ENCODE measurements around the gene PCDH9.
A peak's percentile ranks its signal among the peaks of the same experiment; 100 is the strongest.

Gene PCDH9

GRCh38 chr13:66661336-66661735 lies 568.8 kb downstream of the PCDH9 start:
- no peak for DNase-seq (ENCODE audit: low read depth)
- TF ChIP-seq CTCF (conservative IDR thresholded peaks at IDR 0.05; ENCODE audit: control insufficient read depth, insufficient read depth, low read depth, low read length) = no peak
- H3K4me3 ChIP-seq (ENCODE audit: control insufficient read depth, low read depth, low read length) = no peak overlapping the region

GRCh38 chr13:66660468-66660813 lies 569.7 kb downstream of the PCDH9 start:
- no peak for DNase-seq (ENCODE audit: low read depth)
- H3K4me3 ChIP-seq (ENCODE audit: control insufficient read depth, low read depth, low read length) = no peak overlapping the region
- no peak for TF ChIP-seq CTCF (conservative IDR thresholded peaks at IDR 0.05; ENCODE audit: control insufficient read depth, insufficient read depth, low read depth, low read length)

GRCh38 chr13:66659701-66660467 lies 570.3 kb downstream of the PCDH9 start:
- no peak overlapping the region for H3K4me3 ChIP-seq (ENCODE audit: control insufficient read depth, low read depth, low read length)
- peak; percentile 85 for DNase-seq (ENCODE audit: low read depth)
- no peak for TF ChIP-seq CTCF (conservative IDR thresholded peaks at IDR 0.05; ENCODE audit: control insufficient read depth, insufficient read depth, low read depth, low read length)

GRCh38 chr13:66659286-66659685 lies 570.9 kb downstream of the PCDH9 start:
- no peak for TF ChIP-seq CTCF (conservative IDR thresholded peaks at IDR 0.05; ENCODE audit: control insufficient read depth, insufficient read depth, low read depth, low read length)
- no peak overlapping the region for H3K4me3 ChIP-seq (ENCODE audit: control insufficient read depth, low read depth, low read length)
- DNase-seq (ENCODE audit: low read depth) = peak; percentile 40

GRCh38 chr13:66657165-66657881 lies 572.8 kb downstream of the PCDH9 start:
- H3K4me3 ChIP-seq (ENCODE audit: control insufficient read depth, low read depth, low read length) = no peak overlapping the region
- TF ChIP-seq CTCF (conservative IDR thresholded peaks at IDR 0.05; ENCODE audit: control insufficient read depth, insufficient read depth, low read depth, low read length) = no peak
- peak; percentile 99 for DNase-seq (ENCODE audit: low read depth)

GRCh38 chr13:66655847-66656454 lies 574.2 kb downstream of the PCDH9 start:
- no peak overlapping the region for H3K4me3 ChIP-seq (ENCODE audit: control insufficient read depth, low read depth, low read length)
- TF ChIP-seq CTCF (conservative IDR thresholded peaks at IDR 0.05; ENCODE audit: control insufficient read depth, insufficient read depth, low read depth, low read length) = no peak

More at GRCh38 chr13:66655847-66656454, 574.2 kb downstream of the PCDH9 start:
- DNase-seq (ENCODE audit: low read depth) = no peak
